Mesenchymal stem cell (in vitro differentiated cells and primary cell): ENCODE results near the gene BCAP31.
A peak's percentile ranks its signal among the peaks of the same experiment; 100 is the strongest.

Experiments used
- DNase-seq: peaks from one replicate; pipeline ENCODE4 v3.0.0-alpha.2; 2013
- H2AFZ ChIP-seq: one replicate; pipeline ENCODE4 v1.6.1; 2013; ENCODE audit warnings: low read depth, mild to moderate bottlenecking, control low read depth, inconsistent platforms, low read length, moderate library complexity
- H2AK5ac ChIP-seq: 2 replicates; pipeline ENCODE4 v1.6.1; 2013; ENCODE audit warnings: low read length, moderate library complexity, mild to moderate bottlenecking, inconsistent platforms; ENCODE audit not compliant: severe bottlenecking
- H2BK120ac ChIP-seq: one replicate; pipeline ENCODE4 v1.6.1; 2013; ENCODE audit warnings: low read depth, mild to moderate bottlenecking, inconsistent platforms, low read length, moderate library complexity
- H2BK12ac ChIP-seq, 2 experiments: one replicate each; pipeline ENCODE4 v1.6.1; 2013; ENCODE audit warnings: inconsistent platforms in 2 of 2, low read length in 2 of 2, mild to moderate bottlenecking in 2 of 2, moderate library complexity in 2 of 2, control low read depth in 1 of 2
- H2BK15ac ChIP-seq: one replicate; pipeline ENCODE4 v1.6.1; 2013; ENCODE audit warnings: mild to moderate bottlenecking, low read depth, inconsistent platforms; ENCODE audit not compliant: poor library complexity, severe bottlenecking
- H2BK5ac ChIP-seq: 2 replicates; pipeline ENCODE4 v1.6.1; 2013; ENCODE audit warnings: low read depth, mild to moderate bottlenecking, low read length, control low read depth, inconsistent platforms; ENCODE audit not compliant: poor library complexity, severe bottlenecking
- H3K14ac ChIP-seq, 2 experiments: one replicate each; pipeline ENCODE4 v1.6.1; 2013; ENCODE audit warnings: inconsistent platforms in 2 of 2, low read length in 2 of 2, control low read depth in 1 of 2, mild to moderate bottlenecking in 1 of 2, moderate library complexity in 1 of 2
- H3K18ac ChIP-seq, 2 experiments: one replicate each; pipeline ENCODE4 v1.6.1; 2013; ENCODE audit warnings: inconsistent platforms in 2 of 2, low read length in 2 of 2, control low read depth in 1 of 2, low read depth in 1 of 2, mild to moderate bottlenecking in 1 of 2
- H3K23ac ChIP-seq, 2 experiments: one replicate each; pipeline ENCODE4 v1.6.1; 2013; ENCODE audit warnings: inconsistent platforms in 2 of 2, low read length in 2 of 2, mild to moderate bottlenecking in 2 of 2, moderate library complexity in 2 of 2, control low read depth in 1 of 2
- H3K27ac ChIP-seq: 2 replicates; pipeline ENCODE4 v1.5.1; 2013; ENCODE audit warnings: mild to moderate bottlenecking, moderate library complexity, low read length, control low read depth, inconsistent platforms; ENCODE audit not compliant: poor library complexity, severe bottlenecking
- H3K27me3 ChIP-seq, 2 experiments: 2 replicates each; pipeline versions ENCODE4 v1.6.1 to v1.7.0; 2013; ENCODE audit warnings: low read length in 2 of 2, mild to moderate bottlenecking in 2 of 2, moderate library complexity in 2 of 2, control low read depth in 1 of 2, inconsistent platforms in 1 of 2; ENCODE audit not compliant: control insufficient read depth in 1 of 2, insufficient read depth in 1 of 2
- H3K36me3 ChIP-seq, 2 experiments: 2 replicates each; pipeline versions ENCODE4 v1.6.1 to v1.7.0; 2013; ENCODE audit warnings: low read length in 2 of 2, control low read depth in 1 of 2, inconsistent platforms in 1 of 2, low read depth in 1 of 2, mild to moderate bottlenecking in 1 of 2; ENCODE audit not compliant: insufficient read depth in 2 of 2, control insufficient read depth in 1 of 2
- H3K4ac ChIP-seq, 2 experiments: one replicate each; pipeline ENCODE4 v1.6.1; 2013; ENCODE audit warnings: inconsistent platforms in 2 of 2, low read length in 2 of 2, mild to moderate bottlenecking in 2 of 2, moderate library complexity in 2 of 2, control low read depth in 1 of 2, low read depth in 1 of 2
- H3K4me1 ChIP-seq: 2 replicates; pipeline ENCODE4 v1.6.1; 2013; ENCODE audit warnings: low read depth, low read length, control low read depth; ENCODE audit not compliant: control insufficient read depth, insufficient read depth
- H3K4me2 ChIP-seq: 2 replicates; pipeline ENCODE4 v1.6.1; 2013; ENCODE audit warnings: low read length, mild to moderate bottlenecking, inconsistent platforms; ENCODE audit not compliant: poor library complexity, severe bottlenecking
- H3K4me3 ChIP-seq, 2 experiments: 2 replicates each; pipeline versions ENCODE4 v1.5.1 to v1.7.0; 2013; ENCODE audit warnings: low read length in 2 of 2, mild to moderate bottlenecking in 2 of 2, control low read depth in 1 of 2, low read depth in 1 of 2; ENCODE audit not compliant: insufficient read depth in 1 of 2
- H3K79me1 ChIP-seq: replicated peaks from 2 replicates; pipeline ENCODE4 v1.6.1; 2013; ENCODE audit warnings: mild to moderate bottlenecking, control low read depth, low read length, inconsistent platforms; ENCODE audit not compliant: poor library complexity, severe bottlenecking
- H3K9ac ChIP-seq: 2 replicates; pipeline ENCODE4 v1.7.0; 2013; ENCODE audit warnings: mild to moderate bottlenecking, low read length, moderate library complexity
- H3K9me3 ChIP-seq: 2 replicates; pipeline ENCODE4 v1.7.0; 2013; ENCODE audit warnings: mild to moderate bottlenecking, low read length; ENCODE audit not compliant: control insufficient read depth
- H4K8ac ChIP-seq: one replicate; pipeline ENCODE4 v1.6.1; 2013; ENCODE audit warnings: inconsistent platforms, mild to moderate bottlenecking, low read length, moderate library complexity
- H4K91ac ChIP-seq: one replicate; pipeline ENCODE4 v1.6.1; 2013; ENCODE audit warnings: mild to moderate bottlenecking, low read length, inconsistent platforms
- WGBS: methylation state at CpG from one replicate; pipeline ENCODE4 v1.1.7; 2013; ENCODE audit warnings: mixed read lengths; 5-methylcytosine and 5-hydroxymethylcytosine counted together

Gene BCAP31

DNA sequence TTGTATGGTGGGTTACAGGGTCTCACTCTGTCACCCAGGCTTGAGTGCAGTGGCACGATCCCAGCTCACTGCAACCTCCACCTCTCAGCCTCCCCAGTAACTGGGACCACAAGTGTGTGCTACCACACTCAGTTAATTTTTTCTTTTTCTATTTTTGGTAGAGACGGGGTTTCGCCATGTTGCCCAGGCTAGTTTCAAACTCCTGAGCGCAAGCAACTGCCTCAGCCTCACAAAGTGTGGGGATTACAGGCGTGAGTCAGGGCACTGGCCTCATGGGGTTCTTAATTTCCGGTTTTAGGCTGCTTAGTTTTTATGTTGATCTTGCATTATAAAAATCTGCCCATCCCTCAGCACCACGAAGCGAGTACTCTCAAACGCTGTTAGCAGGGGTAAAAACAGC is 6.7 kb downstream of the BCAP31 start:
- no peak for DNase-seq
- Histone ChIP-seq H3K4me2 (no peak overlapping the region), H3K23ac (no peak overlapping the region), H3K27ac (no peak overlapping the region), H3K79me1 (peaks cover 9% of the 10 kb centered on the region), H2BK15ac (no peak overlapping the region), H4K91ac (no peak overlapping the region), H3K14ac (no peak overlapping the region), H3K9me3 (no peaks in the 10 kb centered on the region), H4K8ac (no peak overlapping the region), H3K4me1 (peaks cover 2% of the 10 kb centered on the region), H2BK12ac (no peak overlapping the region), H3K9ac (no peak overlapping the region), H3K18ac (no peak overlapping the region), H3K4me3 (no peak overlapping the region), H2BK120ac (no peak overlapping the region), H2BK5ac (no peak overlapping the region), H3K4ac (no peak overlapping the region), H2AFZ (no peak overlapping the region), H3K36me3 (peaks cover 53 to 64% of the 10 kb centered on the region in 2 experiments), H2AK5ac (no peak overlapping the region), H3K27me3 (peaks cover 0 to 6% of the 10 kb centered on the region in 2 experiments)
- WGBS: 97% methylated on average over 6 of the region's 9 CpGs

DNA sequence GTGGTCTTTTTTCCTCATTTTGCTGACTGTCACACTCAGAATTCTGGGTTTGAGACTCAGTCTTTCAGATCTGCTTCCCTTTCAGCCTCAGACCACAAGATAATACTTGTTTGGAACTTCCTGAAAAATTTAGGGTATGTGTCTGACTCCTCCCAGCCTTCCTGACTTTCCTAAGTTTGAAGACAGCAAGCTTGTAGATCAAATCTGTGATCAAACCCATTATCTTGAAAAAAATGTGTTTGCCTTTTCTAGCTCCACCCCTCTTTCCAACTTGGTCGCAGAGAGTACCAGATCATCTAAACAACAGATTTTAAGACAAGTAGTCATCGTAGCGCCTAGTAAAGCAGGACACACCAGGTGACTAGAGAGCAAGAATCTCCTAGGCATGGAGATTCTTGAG is 9.9 kb downstream of the BCAP31 start:
- no peak overlapping the region for H3K14ac ChIP-seq
- H2AK5ac ChIP-seq: no peak overlapping the region
- peaks cover 59% of the 10 kb centered on the region in 2 experiments for H3K36me3 ChIP-seq
- H2BK5ac ChIP-seq: no peak overlapping the region
- no peak overlapping the region for H4K91ac ChIP-seq
- no peak overlapping the region for H3K9ac ChIP-seq
- H3K23ac ChIP-seq: no peak overlapping the region
- no peak overlapping the region for H4K8ac ChIP-seq
- H3K4me1 ChIP-seq: peaks cover 6% of the 10 kb centered on the region
- no peak overlapping the region for H2AFZ ChIP-seq
- H3K4ac ChIP-seq: no peak overlapping the region
- no peak overlapping the region for H2BK12ac ChIP-seq
- H3K18ac ChIP-seq: no peak overlapping the region
- H3K9me3 ChIP-seq: no peaks in the 10 kb centered on the region
- 75% methylated on average over 3 of the region's 3 CpGs for WGBS
- no peak overlapping the region for H2BK15ac ChIP-seq
- H3K4me2 ChIP-seq: no peak overlapping the region
- H3K79me1 ChIP-seq: peaks cover 14% of the 10 kb centered on the region
- H3K27me3 ChIP-seq: peaks cover 0 to 5% of the 10 kb centered on the region in 2 experiments
- H3K4me3 ChIP-seq: no peak overlapping the region
- DNase-seq: no peak
- no peak overlapping the region for H3K27ac ChIP-seq
- no peak overlapping the region for H2BK120ac ChIP-seq

DNA sequence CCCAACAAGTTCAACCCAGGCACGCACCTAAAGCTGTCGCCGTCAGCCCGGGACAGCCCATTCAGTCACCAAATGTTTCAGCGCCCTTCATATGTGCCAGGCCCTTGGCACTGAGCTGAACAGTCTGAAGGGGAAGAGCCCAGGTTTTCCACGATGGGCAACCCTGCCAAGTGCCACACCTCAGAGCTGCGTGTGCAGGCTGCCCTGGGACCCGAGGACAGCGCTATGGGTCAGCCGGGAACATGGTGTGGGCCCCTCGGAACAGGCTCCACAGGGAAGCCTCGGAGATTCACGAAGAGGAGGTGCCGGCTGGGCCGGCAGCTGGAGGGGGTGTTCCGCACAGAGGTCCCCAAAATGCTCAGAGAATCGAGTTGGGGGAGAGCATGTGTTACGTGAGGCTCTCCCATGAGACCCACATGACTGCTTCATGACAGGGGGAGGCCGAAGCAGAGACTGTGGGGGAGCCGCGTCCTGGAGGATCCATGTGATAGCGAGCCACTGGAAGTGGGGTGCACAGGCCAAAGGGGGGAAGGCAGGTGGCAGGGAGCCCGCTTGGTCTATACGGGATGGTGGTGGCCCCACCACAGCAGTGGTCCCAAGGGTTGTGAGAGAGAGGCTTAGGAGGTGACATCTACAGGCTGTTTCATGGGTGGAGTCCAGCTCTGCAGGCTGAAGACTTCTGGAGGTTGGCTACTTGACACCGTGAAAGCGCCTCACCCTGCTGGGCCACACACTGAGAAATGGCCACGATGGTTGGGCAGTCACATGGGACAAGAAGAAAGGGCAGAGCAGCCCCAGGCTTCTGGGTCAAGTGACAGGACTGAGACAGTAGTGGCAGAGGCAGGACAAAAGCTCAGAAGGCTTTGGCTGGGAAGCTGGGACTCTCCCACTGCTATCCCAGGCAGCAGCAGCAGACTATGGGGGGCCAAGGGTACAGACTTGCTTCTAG is 14.2 kb downstream of the BCAP31 start:
- Histone ChIP-seq H2BK5ac (no peak overlapping the region), H3K9ac (no peak overlapping the region), H4K8ac (no peak overlapping the region), H2BK15ac (no peak overlapping the region), H3K23ac (no peak overlapping the region), H3K27ac (no peak overlapping the region), H3K9me3 (no peaks in the 10 kb centered on the region), H2BK12ac (no peak overlapping the region), H2AFZ (no peak overlapping the region), H3K18ac (no peak overlapping the region), H3K4me1 (peaks cover 14% of the 10 kb centered on the region), H3K4me3 (no peak overlapping the region), H3K4ac (no peak overlapping the region), H4K91ac (no peak overlapping the region), H3K4me2 (no peak overlapping the region), H3K36me3 (peaks cover 33 to 59% of the 10 kb centered on the region in 2 experiments), H2AK5ac (no peak overlapping the region), H3K27me3 (peaks cover 0 to 8% of the 10 kb centered on the region in 2 experiments), H3K14ac (no peak overlapping the region), H2BK120ac (no peak overlapping the region), H3K79me1 (peaks cover 19% of the 10 kb centered on the region)
- DNase-seq: no peak
- 95% methylated on average over 26 of the region's 27 CpGs for WGBS

DNA sequence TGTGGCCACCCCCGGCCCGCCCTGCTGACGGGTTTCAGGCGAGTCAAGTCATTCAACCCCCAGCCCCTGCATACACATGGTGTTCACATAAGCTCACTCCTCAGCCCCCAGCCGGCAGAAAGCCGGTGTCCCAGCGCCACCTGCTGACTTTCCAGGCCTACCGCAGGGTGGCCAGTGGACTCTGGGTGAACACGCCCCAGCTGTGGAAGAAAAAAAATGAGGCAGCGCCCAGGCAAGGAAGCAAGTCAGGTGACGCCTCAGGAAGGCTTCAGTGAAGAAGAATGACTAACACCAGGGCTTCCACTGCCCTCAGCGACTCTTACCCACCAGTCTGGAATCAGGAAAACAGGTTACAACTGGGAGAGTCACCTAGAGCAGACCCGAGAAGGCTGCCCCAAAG is 15.8 kb downstream of the BCAP31 start:
- H3K4me1 ChIP-seq: peaks cover 14% of the 10 kb centered on the region
- no peak overlapping the region for H2BK15ac ChIP-seq
- no peak overlapping the region for H2BK12ac ChIP-seq
- no peak overlapping the region for H2AK5ac ChIP-seq
- no peak overlapping the region for H3K14ac ChIP-seq
- no peak overlapping the region for H3K4me3 ChIP-seq
- no peak overlapping the region for H4K8ac ChIP-seq
- H3K18ac ChIP-seq: no peak overlapping the region
- no peak overlapping the region for H2BK5ac ChIP-seq
- WGBS: 33% methylated on average over 13 of the region's 13 CpGs
- H2BK120ac ChIP-seq: no peak overlapping the region
- H3K4me2 ChIP-seq: no peak overlapping the region
- H3K36me3 ChIP-seq: peaks cover 26 to 64% of the 10 kb centered on the region in 2 experiments
- H3K4ac ChIP-seq: no peak overlapping the region
- H3K23ac ChIP-seq: no peak overlapping the region
- peak overlapping the region; percentile 49 for H3K27ac ChIP-seq
- peak; percentile 86 for DNase-seq
- no peaks in the 10 kb centered on the region for H3K9me3 ChIP-seq
- H3K79me1 ChIP-seq: peaks cover 22% of the 10 kb centered on the region
- peak overlapping the region; percentile 26 for H3K9ac ChIP-seq
- H3K27me3 ChIP-seq: peaks cover 0 to 8% of the 10 kb centered on the region in 2 experiments
- no peak overlapping the region for H4K91ac ChIP-seq
- no peak overlapping the region for H2AFZ ChIP-seq
